SK-N-MC (cell line): Measurements from ENCODE around the gene DHCR7.

Experiments
- DNase-seq: peaks from one replicate; pipeline ENCODE4 v3.0.0-alpha.2; 2011; ENCODE audit warnings: low read depth, low spot score
- H3K27ac ChIP-seq: fragments of 200-600 bp; sonication (generic); 2 replicates; pipeline ENCODE4 v1.5.1; 2016; ENCODE audit warnings: mixed run types
- H3K36me3 ChIP-seq: fragments of 200-600 bp; sonication (generic); 2 replicates; pipeline ENCODE4 v1.6.1; 2017; ENCODE audit warnings: antibody characterized with exemption, low read length, mixed read lengths; ENCODE audit not compliant: insufficient read depth
- H3K4me3 ChIP-seq: fragments of 200-600 bp; sonication (generic); 2 replicates; pipeline ENCODE4 v1.5.1; 2016
- H3K9ac ChIP-seq: fragments of 200-600 bp; sonication (generic); 2 replicates; pipeline ENCODE4 v1.8.0; 2017; ENCODE audit warnings: mixed run types, mixed read lengths; ENCODE audit not compliant: insufficient read length
- H3K9me3 ChIP-seq: fragments of 200-600 bp; sonication (generic); 2 replicates; pipeline ENCODE4 v1.6.1; 2017; ENCODE audit warnings: low read depth, mild to moderate bottlenecking, antibody characterized with exemption, low read length, moderate library complexity, mixed read lengths
- EZH2 ChIP-seq: fragments of 200-600 bp; sonication (generic); IDR thresholded peaks from one replicate; pipeline ENCODE4 v1.6.1; 2017; ENCODE audit warnings: antibody characterized with exemption
- FOXP2 ChIP-seq: optimal IDR thresholded peaks from 2 replicates; pipeline ENCODE3; 2011; ENCODE audit warnings: mild to moderate bottlenecking, moderate library complexity; ENCODE audit not compliant: insufficient read depth; ENCODE audit errors: extremely low read length, control extremely low read depth
- POLR2AphosphoS5 ChIP-seq: IDR thresholded peaks from 2 replicates; pipeline ENCODE4 v1.6.1; 2012; ENCODE audit warnings: mild to moderate bottlenecking, low read depth, low read length, borderline replicate concordance

The DHCR7 gene

DNA sequence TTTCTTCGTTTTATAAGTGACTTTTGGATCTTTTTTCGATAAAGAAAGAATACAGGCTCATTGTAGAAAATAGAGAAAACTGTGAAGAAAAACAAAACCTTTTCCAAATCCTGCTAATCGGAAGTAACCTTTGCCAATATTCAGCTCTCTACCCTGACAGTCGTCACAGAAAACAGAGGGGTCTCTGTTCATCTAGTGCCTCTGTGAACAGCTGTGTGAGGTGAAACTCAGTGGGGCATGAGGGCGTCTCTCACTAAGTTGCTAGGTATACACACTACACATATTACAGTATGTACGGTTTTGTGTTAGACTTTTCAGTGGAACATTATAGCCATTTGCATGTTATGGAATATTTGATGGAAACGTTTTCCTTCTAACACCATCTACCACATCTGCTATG, 39.4 kb downstream of the DHCR7 start:
- TF ChIP-seq FOXP2, result no peak
- TF ChIP-seq POLR2AphosphoS5, result no peak
- TF ChIP-seq EZH2, result no peak
- no peak overlapping the region for H3K9ac ChIP-seq
- H3K36me3 ChIP-seq, result no peaks in the 10 kb centered on the region
- H3K4me3 ChIP-seq, result no peak overlapping the region
- no peaks in the 10 kb centered on the region for H3K9me3 ChIP-seq
- DNase-seq, result no peak
- no peak overlapping the region for H3K27ac ChIP-seq

DNA sequence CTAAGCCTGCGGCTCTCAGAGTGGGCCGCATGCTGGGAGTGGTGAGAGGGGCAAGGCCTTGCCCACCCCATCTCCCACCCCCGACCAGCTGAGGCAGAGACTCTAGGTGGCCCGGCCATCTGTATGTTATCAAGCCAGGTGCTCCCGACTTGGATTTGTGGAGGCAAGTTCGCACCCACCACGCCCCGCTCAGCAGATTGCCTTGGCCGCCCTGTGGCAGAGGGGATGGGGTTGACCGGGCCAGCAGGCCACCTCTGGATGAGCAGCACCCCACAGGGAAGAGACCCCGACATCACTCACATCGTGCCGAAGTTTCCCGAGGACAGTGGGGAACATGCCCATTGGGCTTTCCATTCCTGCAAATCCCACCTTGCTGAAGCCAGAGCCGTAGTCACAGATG, 40.8 kb downstream of the DHCR7 start:
- no peak overlapping the region for H3K27ac ChIP-seq
- no peak for DNase-seq
- H3K36me3 ChIP-seq, result no peaks in the 10 kb centered on the region
- H3K4me3 ChIP-seq, result no peak overlapping the region
- TF ChIP-seq FOXP2, result no peak
- no peak for TF ChIP-seq EZH2
- TF ChIP-seq POLR2AphosphoS5, result no peak
- no peaks in the 10 kb centered on the region for H3K9me3 ChIP-seq
- no peak overlapping the region for H3K9ac ChIP-seq

DNA sequence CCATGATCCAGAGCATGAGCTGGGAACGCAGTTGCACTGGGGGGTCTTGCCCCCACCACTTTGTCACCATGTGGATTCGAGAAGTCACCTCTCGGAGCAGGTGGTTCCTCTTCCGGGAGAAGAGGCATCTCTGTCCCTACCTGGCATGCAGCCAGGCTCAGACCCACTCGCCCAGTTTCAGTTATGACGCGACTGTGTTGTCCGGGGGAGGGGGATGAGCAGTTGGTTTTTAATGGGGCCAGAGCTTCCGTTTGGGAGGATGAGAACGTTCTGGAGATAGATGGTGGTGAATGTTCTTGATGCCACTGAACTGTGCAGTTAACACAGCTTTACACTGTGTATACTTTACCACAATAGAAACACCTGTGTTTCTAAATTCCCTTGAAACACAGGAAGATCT, 41.5 kb downstream of the DHCR7 start:
- no peaks in the 10 kb centered on the region for H3K36me3 ChIP-seq
- H3K27ac ChIP-seq, result no peak overlapping the region
- DNase-seq, result no peak
- no peak overlapping the region for H3K4me3 ChIP-seq
- no peak overlapping the region for H3K9ac ChIP-seq
- no peaks in the 10 kb centered on the region for H3K9me3 ChIP-seq
- TF ChIP-seq EZH2 (no peak), FOXP2 (no peak), POLR2AphosphoS5 (no peak)

DNA sequence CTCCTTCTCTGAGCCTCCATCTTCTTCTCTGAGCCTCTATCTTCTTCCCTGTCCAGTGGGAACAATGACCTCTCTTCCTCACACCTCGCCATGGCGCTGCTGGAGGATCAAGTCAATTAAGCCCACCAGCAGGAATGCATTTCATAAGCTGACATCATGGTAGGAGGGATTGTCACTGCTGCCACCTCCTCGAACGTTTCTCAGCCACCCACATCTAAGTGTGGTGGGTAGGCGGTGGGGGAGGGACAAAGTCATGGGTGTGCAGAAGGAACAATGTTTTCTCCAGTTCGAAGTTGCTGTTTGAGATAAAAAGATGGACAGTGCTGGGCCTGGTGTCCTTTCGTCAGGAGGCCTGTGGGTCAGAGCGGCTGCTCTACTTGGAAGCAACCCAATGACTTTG, 44.0 kb downstream of the DHCR7 start:
- Histone ChIP-seq H3K9ac (no peak overlapping the region), H3K27ac (no peak overlapping the region), H3K36me3 (no peaks in the 10 kb centered on the region), H3K9me3 (no peaks in the 10 kb centered on the region), H3K4me3 (no peak overlapping the region)
- DNase-seq, result no peak
- TF ChIP-seq FOXP2, result no peak
- no peak for TF ChIP-seq EZH2

DNA sequence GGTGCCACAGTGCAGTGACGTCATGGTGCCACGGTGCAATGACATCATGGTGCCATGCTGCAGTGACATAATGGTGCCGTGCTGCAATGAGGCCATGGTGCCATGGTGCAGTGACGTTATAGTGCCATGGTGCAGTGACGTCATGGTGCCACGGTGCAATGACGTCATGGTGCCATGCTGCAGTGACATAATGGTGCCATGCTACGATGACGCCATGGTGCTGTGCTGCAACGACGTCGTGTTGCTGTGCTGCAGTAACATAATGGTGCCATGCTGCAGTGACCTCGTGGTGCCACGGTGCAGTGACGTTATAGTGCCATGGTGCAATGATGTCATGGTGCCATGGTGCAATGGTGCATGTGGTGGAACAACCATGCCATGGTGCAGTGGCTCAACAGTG, 45.3 kb downstream of the DHCR7 start:
- no peak overlapping the region for H3K9ac ChIP-seq
- H3K27ac ChIP-seq, result no peak overlapping the region
- H3K9me3 ChIP-seq, result no peaks in the 10 kb centered on the region
- TF ChIP-seq POLR2AphosphoS5 (no peak), FOXP2 (no peak), EZH2 (no peak)
- no peaks in the 10 kb centered on the region for H3K36me3 ChIP-seq
- no peak overlapping the region for H3K4me3 ChIP-seq
- DNase-seq, result no peak

DNA sequence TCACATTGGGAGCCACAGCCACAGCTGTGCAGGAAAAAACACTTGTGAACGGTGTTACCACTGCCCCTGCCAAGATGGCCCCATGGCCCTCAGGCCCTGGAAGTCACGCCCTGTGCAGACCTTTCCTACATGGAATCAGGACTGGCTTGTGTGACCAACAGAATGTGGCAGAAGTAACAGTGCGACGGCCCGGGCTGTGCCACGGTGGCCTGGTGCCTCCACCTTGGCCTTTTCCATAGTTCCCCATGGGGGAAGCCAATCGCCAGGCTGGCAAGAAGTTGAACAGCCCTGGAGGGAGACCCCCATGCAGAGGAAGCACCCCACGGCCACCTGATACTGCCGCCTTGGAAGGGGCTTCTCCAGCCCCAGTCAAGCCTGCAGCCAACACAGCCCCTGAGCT, 48.0 kb downstream of the DHCR7 start:
- Histone ChIP-seq H3K9me3 (no peaks in the 10 kb centered on the region), H3K36me3 (no peaks in the 10 kb centered on the region), H3K4me3 (no peak overlapping the region), H3K9ac (no peak overlapping the region), H3K27ac (no peak overlapping the region)
- no peak for TF ChIP-seq FOXP2
- no peak for TF ChIP-seq EZH2
- no peak for TF ChIP-seq POLR2AphosphoS5
- no peak for DNase-seq

DNA sequence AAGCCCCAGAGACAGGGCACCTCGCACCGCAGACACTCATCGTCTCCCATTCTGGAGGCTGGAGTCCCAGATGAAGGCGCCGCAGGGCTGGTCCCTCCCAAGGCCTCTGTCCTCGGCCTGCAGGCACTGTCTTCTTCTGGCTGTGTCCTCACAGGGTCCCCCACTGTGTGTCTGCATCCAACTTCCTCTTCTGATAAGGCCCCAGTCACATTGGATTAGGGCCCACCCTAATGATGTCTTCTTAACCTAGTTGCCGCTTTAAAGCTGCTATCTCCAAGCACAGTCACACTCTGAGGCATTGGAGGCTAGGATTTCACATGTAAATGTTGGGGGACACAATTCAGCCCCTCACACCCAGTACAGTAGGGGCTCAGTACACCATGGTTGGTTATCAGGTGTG, 48.9 kb downstream of the DHCR7 start:
- TF ChIP-seq FOXP2 (no peak), POLR2AphosphoS5 (no peak), EZH2 (no peak)
- Histone ChIP-seq H3K9me3 (no peaks in the 10 kb centered on the region), H3K36me3 (no peaks in the 10 kb centered on the region), H3K9ac (no peak overlapping the region), H3K4me3 (no peak overlapping the region), H3K27ac (no peak overlapping the region)
- DNase-seq, result no peak

DNA sequence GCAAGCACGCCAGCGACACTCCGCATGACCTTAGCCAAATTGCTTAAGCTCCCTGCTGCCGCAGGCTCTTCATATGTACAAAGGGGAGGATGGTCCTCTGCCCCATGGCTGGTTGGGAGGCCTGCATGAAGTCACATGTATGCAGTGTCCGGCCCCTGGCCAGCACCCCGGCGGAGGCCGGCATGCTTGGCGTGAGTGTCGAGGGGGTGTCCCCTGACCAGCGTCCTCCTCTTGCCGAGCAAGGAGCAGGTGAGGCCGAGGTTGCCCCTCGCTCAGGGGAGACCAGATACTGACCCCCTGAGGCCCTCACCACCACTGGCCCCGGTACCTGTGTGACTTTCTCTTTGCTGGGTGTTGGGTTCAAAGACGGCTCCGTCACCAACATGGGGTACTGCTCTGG, 50.2 kb downstream of the DHCR7 start:
- DNase-seq, result no peak
- Histone ChIP-seq H3K9ac (no peak overlapping the region), H3K27ac (no peak overlapping the region), H3K9me3 (no peaks in the 10 kb centered on the region), H3K36me3 (no peaks in the 10 kb centered on the region), H3K4me3 (no peak overlapping the region)
- TF ChIP-seq EZH2, result no peak
- TF ChIP-seq POLR2AphosphoS5, result no peak
- no peak for TF ChIP-seq FOXP2

DNA sequence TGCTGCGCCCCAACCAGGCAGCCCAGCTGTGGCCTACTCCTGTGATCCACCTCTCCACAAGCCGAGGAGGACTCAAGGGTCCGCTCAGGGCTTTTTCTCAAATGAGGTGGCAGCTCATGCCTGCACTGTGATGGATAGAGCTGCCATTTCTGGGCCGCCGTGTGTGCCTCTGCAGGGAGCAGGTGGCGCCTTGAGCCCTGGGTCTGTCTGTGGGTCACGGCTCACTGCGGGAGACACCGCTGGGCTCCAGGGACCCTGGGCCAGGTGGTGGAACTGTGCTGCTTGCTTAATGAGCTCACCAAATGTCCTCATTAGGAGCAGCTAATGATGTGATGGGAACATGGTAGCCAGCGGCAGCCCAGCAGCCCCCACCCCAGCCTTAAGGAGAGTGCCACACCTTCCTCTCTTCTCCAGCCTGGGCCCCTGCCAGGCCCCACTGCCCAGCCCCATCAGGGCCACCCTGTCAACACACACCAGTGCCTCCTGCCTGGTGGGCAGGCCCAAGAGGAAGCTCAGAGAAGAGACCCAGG, 50.8 kb downstream of the DHCR7 start:
- Histone ChIP-seq H3K9me3 (no peaks in the 10 kb centered on the region), H3K36me3 (no peaks in the 10 kb centered on the region), H3K9ac (no peak overlapping the region), H3K4me3 (no peak overlapping the region), H3K27ac (no peak overlapping the region)
- TF ChIP-seq POLR2AphosphoS5 (no peak), FOXP2 (no peak), EZH2 (no peak)
- DNase-seq, result no peak
